HG02884 (cell line): ENCODE data around the gene UGT2B28.
"Not testable (repeated sequence)": the region's sequence is repeated elsewhere in the genome, so short reads cannot be mapped to it uniquely, and the experiment has no call there.

ENCODE experiments used
- ATAC-seq: cut with Tn5 transposase; IDR thresholded peaks from one replicate; pipeline ENCODE4 v1.9.1; 2021; ENCODE audit warnings: mild to moderate bottlenecking, moderate library complexity; ENCODE audit not compliant: unreplicated experiment

The UGT2B28 gene

GRCh38 chr4:69343114-69343513 is 62.8 kb downstream of the UGT2B28 start:
- ATAC-seq: not testable (repeated sequence)

- ATAC-seq: not testable (repeated sequence)
Measured at GRCh38 chr4:69343558-69344420, 63.5 kb downstream of the UGT2B28 start.
